Upper lobe of left lung (tissue), 4 donors: ENCODE measurements around the gene SESN2.

Experiments used
- CTCF ChIP-seq, 6 experiments: fragments of 450-650 bp in 4 of 6; fragments of 200-600 bp in 2 of 6; sonication (generic) in 2 of 6; IDR thresholded peaks; one replicate each; pipeline ENCODE4 v1.5.1; 2016 to 2019; ENCODE audit warnings: antibody characterized with exemption in 6 of 6
- POLR2A ChIP-seq, 4 donors: fragments of 450-650 bp; IDR thresholded peaks; one replicate each; pipeline ENCODE4 v1.5.1; 2016 to 2017; ENCODE audit warnings: antibody characterized with exemption in 4 of 4, mild to moderate bottlenecking in 2 of 4
- POLR2AphosphoS5 ChIP-seq, 2 donors: sonication (generic); formaldehyde crosslinking; IDR thresholded peaks; one replicate each; pipeline ENCODE4 v1.5.1; 2017; ENCODE audit warnings: antibody characterized with exemption in 2 of 2

GRCh38 chr1:28278763-28279162, 19.4 kb downstream of the SESN2 start:
- TF ChIP-seq POLR2AphosphoS5 (IDR thresholded peaks at IDR 0.05) (no peak), POLR2A (IDR thresholded peaks at IDR 0.05) (no peak), CTCF (IDR thresholded peaks at IDR 0.05) (no peak)
